SK-N-DZ (cell line): Measurements from ENCODE around the gene HECW1.
"Not testable (repeated sequence)": the region's sequence is repeated elsewhere in the genome, so short reads cannot be mapped to it uniquely, and the experiment has no call there.

Experiments used
- DNase-seq: peaks from one replicate; pipeline ENCODE4 v3.0.0-alpha.2; 2015; ENCODE audit warnings: low spot score

Gene HECW1

GRCh38 chr7:43573832-43574231, 461.4 kb downstream of the HECW1 start:
- not testable (repeated sequence) for DNase-seq

- DNase-seq, result no peak
Measured at GRCh38 chr7:43575506-43575905, 463.1 kb downstream of the HECW1 start.

- DNase-seq, result no peak
Measured at GRCh38 chr7:43576241-43576640, 463.8 kb downstream of the HECW1 start.

- peak; percentile 47 for DNase-seq
Measured at GRCh38 chr7:43577485-43577951, 465.1 kb downstream of the HECW1 start.

GRCh38 chr7:43582503-43583423, 470.3 kb downstream of the HECW1 start, which contains the start of gene STK17A:
TSS of gene STK17A (plus strand) at chr7:43583108. CDS start at chr7:43583244, 136 bp downstream.
- DNase-seq, result peak; percentile 90

- DNase-seq, result peak; percentile 51
Measured at GRCh38 chr7:43583424-43584194, 471.2 kb downstream of the HECW1 start.

GRCh38 chr7:43584195-43584586, 471.7 kb downstream of the HECW1 start:
- no peak for DNase-seq

- not testable (repeated sequence) for DNase-seq
Measured at GRCh38 chr7:43584733-43585132, 472.3 kb downstream of the HECW1 start.

GRCh38 chr7:43585562-43585961, 473.1 kb downstream of the HECW1 start:
- no peak for DNase-seq

GRCh38 chr7:43586251-43586900, 473.9 kb downstream of the HECW1 start:
- no peak for DNase-seq

- DNase-seq, result no peak
Measured at GRCh38 chr7:43588477-43589132, 476.2 kb downstream of the HECW1 start.

- no peak for DNase-seq
Measured at GRCh38 chr7:43589133-43589478, 476.7 kb downstream of the HECW1 start.

GRCh38 chr7:43589728-43590127, 477.3 kb downstream of the HECW1 start:
- no peak for DNase-seq

- DNase-seq, result no peak
Measured at GRCh38 chr7:43590862-43591557, 478.6 kb downstream of the HECW1 start.

GRCh38 chr7:43591558-43592180, 479.2 kb downstream of the HECW1 start:
- DNase-seq, result no peak

GRCh38 chr7:43592326-43592725, 479.9 kb downstream of the HECW1 start:
- no peak for DNase-seq

GRCh38 chr7:43593010-43593409, 480.6 kb downstream of the HECW1 start:
- DNase-seq, result no peak

GRCh38 chr7:43594020-43594419, 481.6 kb downstream of the HECW1 start:
- no peak for DNase-seq

- not testable (repeated sequence) for DNase-seq
Measured at GRCh38 chr7:43596426-43596825, 484.0 kb downstream of the HECW1 start.

GRCh38 chr7:43600056-43600455, 487.6 kb downstream of the HECW1 start:
- DNase-seq, result no peak
